Mesendoderm (in vitro differentiated cells): ENCODE data around the gene SIX4.

Experiments
- DNase-seq: peaks from one replicate; pipeline ENCODE4 v3.0.0; 2013
- H2AK5ac ChIP-seq: 2 replicates; pipeline ENCODE4 v1.6.1; 2013; ENCODE audit warnings: low read length, inconsistent platforms
- H2BK120ac ChIP-seq: 2 replicates; pipeline ENCODE4 v1.6.1; 2013; ENCODE audit warnings: low read depth, mild to moderate bottlenecking, low read length, moderate library complexity, mixed read lengths
- H2BK15ac ChIP-seq: replicated peaks from 2 replicates; pipeline ENCODE4 v1.6.1; 2013; ENCODE audit warnings: low read depth, mild to moderate bottlenecking, moderate library complexity
- H2BK5ac ChIP-seq: 2 replicates; pipeline ENCODE4 v1.6.1; 2013; ENCODE audit warnings: low read length, inconsistent platforms
- H3K18ac ChIP-seq: 2 replicates; pipeline ENCODE4 v1.6.1; 2013; ENCODE audit warnings: mild to moderate bottlenecking, low read length, mixed read lengths
- H3K23ac ChIP-seq: one replicate; pipeline ENCODE4 v1.6.1; 2013; ENCODE audit warnings: low read length
- H3K27ac ChIP-seq: 2 replicates; pipeline ENCODE4 v1.5.1; 2013; ENCODE audit warnings: low read depth, mild to moderate bottlenecking, inconsistent platforms, low read length, moderate library complexity
- H3K27me3 ChIP-seq: 2 replicates; pipeline ENCODE4 v1.6.1; 2013; ENCODE audit warnings: low read length, control low read depth, mild to moderate bottlenecking, inconsistent platforms; ENCODE audit not compliant: insufficient read depth, poor library complexity
- H3K36me3 ChIP-seq: 2 replicates; pipeline ENCODE4 v1.6.1; 2013; ENCODE audit warnings: low read length, inconsistent platforms; ENCODE audit not compliant: control insufficient read depth, insufficient read depth
- H3K4ac ChIP-seq: one replicate; pipeline ENCODE4 v1.6.1; 2013; ENCODE audit warnings: low read depth, mild to moderate bottlenecking, low read length, moderate library complexity
- H3K4me1 ChIP-seq: 2 replicates; pipeline ENCODE4 v1.6.1; 2013; ENCODE audit warnings: low read depth, low read length, inconsistent platforms; ENCODE audit not compliant: control insufficient read depth
- H3K4me2 ChIP-seq: 2 replicates; pipeline ENCODE4 v1.6.1; 2013; ENCODE audit warnings: low read length
- H3K4me3 ChIP-seq: 2 replicates; pipeline ENCODE4 v1.5.1; 2013; ENCODE audit warnings: mild to moderate bottlenecking, low read length
- H3K56ac ChIP-seq: one replicate; pipeline ENCODE4 v1.6.1; 2013; ENCODE audit warnings: low read length
- H3K79me1 ChIP-seq: 2 replicates; pipeline ENCODE4 v1.6.1; 2013; ENCODE audit warnings: low read length, inconsistent platforms
- H3K79me2 ChIP-seq: 2 replicates; pipeline ENCODE4 v1.6.1; 2013; ENCODE audit warnings: mild to moderate bottlenecking, low read length; ENCODE audit not compliant: control insufficient read depth, insufficient read depth
- H3K9ac ChIP-seq: 2 replicates; pipeline ENCODE4 v1.6.1; 2013; ENCODE audit warnings: low read length, inconsistent platforms
- H4K5ac ChIP-seq: one replicate; pipeline ENCODE4 v1.6.1; 2013; ENCODE audit warnings: low read length
- H4K8ac ChIP-seq: one replicate; pipeline ENCODE4 v1.6.1; 2013; ENCODE audit warnings: low read depth, mild to moderate bottlenecking, control low read depth, low read length, moderate library complexity
- WGBS: extraction: QIAGEN DNeasy Blood & Tissue Kit; methylation state at CpG from one replicate; pipeline ENCODE4 v1.1.7; 2013; ENCODE audit warnings: low lambda C conversion rate, missing lambda C conversion rate; ENCODE audit not compliant: insufficient coverage; ENCODE audit errors: extremely low coverage; 5-methylcytosine and 5-hydroxymethylcytosine counted together

Gene SIX4

GRCh38 chr14:60662982-60663381, 61.2 kb downstream of the SIX4 start:
- H3K4me3 ChIP-seq = no peak overlapping the region
- H3K27ac ChIP-seq = no peak overlapping the region
- no peak overlapping the region for H2BK5ac ChIP-seq
- H3K79me1 ChIP-seq = no peaks in the 10 kb centered on the region
- no peak overlapping the region for H2BK15ac ChIP-seq
- peaks cover under 1% of the 10 kb centered on the region for H3K4me1 ChIP-seq
- no peak overlapping the region for H3K23ac ChIP-seq
- no peak overlapping the region for H2AK5ac ChIP-seq
- H2BK120ac ChIP-seq = no peak overlapping the region
- H3K79me2 ChIP-seq = no peaks in the 10 kb centered on the region
- no peak overlapping the region for H3K56ac ChIP-seq
- no peak overlapping the region for H3K9ac ChIP-seq
- H3K36me3 ChIP-seq = no peaks in the 10 kb centered on the region
- H3K18ac ChIP-seq = no peak overlapping the region
- no CpG with 5 or more reads among the region's 1 CpG for WGBS
- H3K4me2 ChIP-seq = no peak overlapping the region
- no peak overlapping the region for H3K4ac ChIP-seq
- H4K8ac ChIP-seq = no peak overlapping the region
- DNase-seq = no peak
- H3K27me3 ChIP-seq = peaks cover 10% of the 10 kb centered on the region
- no peak overlapping the region for H4K5ac ChIP-seq

GRCh38 chr14:60661721-60662120, 62.4 kb downstream of the SIX4 start:
- Histone ChIP-seq H3K56ac (no peak overlapping the region), H2AK5ac (no peak overlapping the region), H3K18ac (no peak overlapping the region), H2BK5ac (no peak overlapping the region), H3K9ac (no peak overlapping the region), H2BK15ac (no peak overlapping the region), H3K79me2 (no peaks in the 10 kb centered on the region), H3K23ac (no peak overlapping the region), H3K4me3 (no peak overlapping the region), H4K5ac (no peak overlapping the region), H3K79me1 (no peaks in the 10 kb centered on the region), H3K36me3 (no peaks in the 10 kb centered on the region), H4K8ac (no peak overlapping the region), H3K4me1 (peaks cover 3% of the 10 kb centered on the region), H3K4me2 (no peak overlapping the region), H3K27ac (no peak overlapping the region), H2BK120ac (no peak overlapping the region), H3K27me3 (peaks cover 13% of the 10 kb centered on the region), H3K4ac (no peak overlapping the region)
- no peak for DNase-seq
- WGBS = no CpG with 5 or more reads among the region's 1 CpG
